H9 (cell line): Measurements from ENCODE around the gene TMTC2. TPM values are rescaled to one million over a fixed set of nuclear protein-coding genes. Genes with fewer than 3 reads are reported as not detected.

Source experiments
- DNase-seq: peaks from one replicate; pipeline ENCODE4 v3.0.0-alpha.2; 2017
- H2AFZ ChIP-seq: one replicate; pipeline ENCODE4 v1.6.1; 2013; ENCODE audit warnings: mild to moderate bottlenecking, low read length, control low read depth, moderate library complexity
- H2AK5ac ChIP-seq: 2 replicates; pipeline ENCODE4 v1.6.1; 2013; ENCODE audit warnings: low read length, control low read depth, mixed read lengths; ENCODE audit not compliant: insufficient read length
- H2BK120ac ChIP-seq: one replicate; pipeline ENCODE4 v1.6.1; 2013; ENCODE audit warnings: low read depth, mild to moderate bottlenecking, low read length, control low read depth, inconsistent platforms; ENCODE audit not compliant: poor library complexity, severe bottlenecking
- H2BK12ac ChIP-seq: 2 replicates; pipeline ENCODE4 v1.6.1; 2013; ENCODE audit warnings: low read length, control low read depth, mixed read lengths, low read depth; ENCODE audit not compliant: insufficient read length
- H2BK15ac ChIP-seq: 2 replicates; pipeline ENCODE4 v1.6.1; 2013; ENCODE audit warnings: low read depth, low read length, control low read depth
- H2BK20ac ChIP-seq: one replicate; pipeline ENCODE4 v1.6.1; 2013; ENCODE audit warnings: low read depth, mild to moderate bottlenecking, low read length, control low read depth, inconsistent platforms; ENCODE audit not compliant: poor library complexity, severe bottlenecking
- H2BK5ac ChIP-seq: 2 replicates; pipeline ENCODE4 v1.6.1; 2013; ENCODE audit warnings: low read length, control low read depth, mixed read lengths; ENCODE audit not compliant: insufficient read length
- H3K14ac ChIP-seq: 2 replicates; pipeline ENCODE4 v1.6.1; 2013; ENCODE audit warnings: low read length, control low read depth; ENCODE audit not compliant: insufficient read depth
- H3K18ac ChIP-seq: 2 replicates; pipeline ENCODE4 v1.6.1; 2013; ENCODE audit warnings: low read depth, mild to moderate bottlenecking, mixed read lengths, low read length, control low read depth; ENCODE audit not compliant: insufficient read length
- H3K23ac ChIP-seq: 2 replicates; pipeline ENCODE4 v1.6.1; 2013; ENCODE audit warnings: low read length, control low read depth, mixed read lengths, low read depth; ENCODE audit not compliant: insufficient read length
- H3K23me2 ChIP-seq: 2 replicates; pipeline ENCODE4 v1.6.1; 2013; ENCODE audit warnings: low read depth, mild to moderate bottlenecking, mixed read lengths, low read length, control low read depth; ENCODE audit not compliant: insufficient read length, poor library complexity, severe bottlenecking
- H3K27ac ChIP-seq: 2 replicates; pipeline ENCODE4 v1.5.1; 2013; ENCODE audit warnings: low read length, control low read depth, mixed read lengths, low read depth; ENCODE audit not compliant: insufficient read length
- H3K27me3 ChIP-seq: 2 replicates; pipeline ENCODE4 v1.6.1; 2013; ENCODE audit warnings: low read length, control low read depth, inconsistent platforms; ENCODE audit not compliant: insufficient read depth
- H3K4ac ChIP-seq: 2 replicates; pipeline ENCODE4 v1.6.1; 2013; ENCODE audit warnings: low read depth, mild to moderate bottlenecking, control low read depth, inconsistent platforms, low read length, moderate library complexity
- H3K4me1 ChIP-seq: 2 replicates; pipeline ENCODE4 v1.6.1; 2013; ENCODE audit warnings: low read length, control low read depth, inconsistent platforms; ENCODE audit not compliant: insufficient read depth
- H3K4me2 ChIP-seq: 2 replicates; pipeline ENCODE4 v1.6.1; 2013; ENCODE audit warnings: low read length, control low read depth, mixed read lengths; ENCODE audit not compliant: insufficient read length, insufficient read depth
- H3K56ac ChIP-seq: 2 replicates; pipeline ENCODE4 v1.6.1; 2013; ENCODE audit warnings: low read depth, mild to moderate bottlenecking, mixed read lengths, low read length, control low read depth; ENCODE audit not compliant: insufficient read length
- H3K79me1 ChIP-seq: 2 replicates; pipeline ENCODE4 v1.6.1; 2013; ENCODE audit warnings: low read depth, mild to moderate bottlenecking, moderate library complexity, low read length, control low read depth, inconsistent platforms; ENCODE audit not compliant: insufficient read depth, poor library complexity, severe bottlenecking
- H3K79me2 ChIP-seq: 2 replicates; pipeline ENCODE4 v1.6.1; 2013; ENCODE audit warnings: low read length, control low read depth, inconsistent platforms; ENCODE audit not compliant: insufficient read depth
- H3K9ac ChIP-seq: 2 replicates; pipeline ENCODE4 v1.6.1; 2013; ENCODE audit warnings: low read length, control low read depth, mixed read lengths; ENCODE audit not compliant: insufficient read length; ENCODE audit errors: extremely low read depth
- H3K9me3 ChIP-seq: one replicate; pipeline ENCODE4 v1.6.1; 2013; ENCODE audit warnings: low read depth, low read length, inconsistent platforms; ENCODE audit not compliant: control insufficient read depth
- H3T11ph ChIP-seq: one replicate; pipeline ENCODE4 v1.6.1; 2013; ENCODE audit warnings: mild to moderate bottlenecking, low read length, control low read depth, inconsistent platforms
- H4K20me1 ChIP-seq: one replicate; pipeline ENCODE4 v1.6.1; 2013; ENCODE audit not compliant: control insufficient read depth, insufficient read length, insufficient read depth
- H4K5ac ChIP-seq: 2 replicates; pipeline ENCODE4 v1.6.1; 2013; ENCODE audit warnings: low read depth, mild to moderate bottlenecking, mixed read lengths, low read length, control low read depth; ENCODE audit not compliant: insufficient read length
- H4K8ac ChIP-seq: replicated peaks from 2 replicates; pipeline ENCODE4 v1.6.1; 2013; ENCODE audit warnings: low read length, control low read depth, mixed read lengths, low read depth; ENCODE audit not compliant: insufficient read length
- H4K91ac ChIP-seq: 2 replicates; pipeline ENCODE4 v1.6.1; 2013; ENCODE audit warnings: low read depth, mild to moderate bottlenecking, moderate library complexity, mixed read lengths, low read length, control low read depth; ENCODE audit not compliant: insufficient read length
- H3K27ac Mint-ChIP-seq, 3 experiments: 2 replicates in 2 of 3; 3 replicates in 1 of 3; pipeline ENCODE4 v1.8.0; 2020 to 2021; ENCODE audit warnings: mixed read lengths in 3 of 3, mild to moderate bottlenecking in 1 of 3, moderate library complexity in 1 of 3
- H3K27me3 Mint-ChIP-seq: 2 replicates; pipeline ENCODE4 v1.8.0; 2021; ENCODE audit warnings: low read depth, mild to moderate bottlenecking, moderate library complexity, mixed read lengths
- H3K36me3 Mint-ChIP-seq, 3 experiments: 2 replicates in 2 of 3; 3 replicates in 1 of 3; pipeline ENCODE4 v1.8.0; 2020 to 2021; ENCODE audit warnings: low read depth in 3 of 3, mixed read lengths in 3 of 3; ENCODE audit not compliant: insufficient read depth in 1 of 3
- H3K4me1 Mint-ChIP-seq, 2 experiments: 2 replicates each; pipeline ENCODE4 v1.8.0; 2020; ENCODE audit warnings: mixed read lengths in 2 of 2
- H3K4me3 Mint-ChIP-seq, 2 experiments: 2 replicates in 1 of 2; 3 replicates in 1 of 2; pipeline ENCODE4 v1.8.0; 2020 to 2021; ENCODE audit warnings: mild to moderate bottlenecking in 2 of 2, mixed read lengths in 2 of 2, moderate library complexity in 1 of 2
- H3K9me3 Mint-ChIP-seq, 2 experiments: 2 replicates in 1 of 2; 3 replicates in 1 of 2; pipeline ENCODE4 v1.8.0; 2020; ENCODE audit warnings: mild to moderate bottlenecking in 2 of 2, mixed read lengths in 2 of 2, moderate library complexity in 1 of 2
- CTCF ChIP-seq: fragments of 200-600 bp; sonication (generic); conservative IDR thresholded peaks from 3 replicates; pipeline ENCODE4 v1.8.0; 2021; ENCODE audit warnings: antibody characterized with exemption, mild to moderate bottlenecking
- WGBS: extraction: QIAGEN DNeasy Blood & Tissue Kit; methylation state at CpG from one replicate; pipeline ENCODE4 v1.1.7; 2013; ENCODE audit warnings: missing lambda C conversion rate, low lambda C conversion rate, mixed read lengths; ENCODE audit not compliant: insufficient read length; ENCODE audit errors: extremely low coverage; 5-methylcytosine and 5-hydroxymethylcytosine counted together
- total RNA-seq: library from RNA; stranded (reverse); gene quantifications from 2 replicates; pipeline ENCODE4 v1.2.1, GENCODE V29; 2021

TMTC2 gene
- total RNA-seq, 1 experiment from 2014 or later, result 3.1 TPM

- peaks cover 8 to 13% of the 10 kb centered on the region in 2 experiments for H3K4me1 Mint-ChIP-seq
- H2BK20ac ChIP-seq, result no peak overlapping the region
- H3K27ac Mint-ChIP-seq, result no peak overlapping the region
- H3K27me3 Mint-ChIP-seq, result no peaks in the 10 kb centered on the region
- H3K18ac ChIP-seq, result no peak overlapping the region
- H4K91ac ChIP-seq, result no peak overlapping the region
- no peak overlapping the region for H2BK5ac ChIP-seq
- WGBS, result no CpG with 5 or more reads among the region's 2 CpGs
- H2BK120ac ChIP-seq, result no peak overlapping the region
- H3K27ac ChIP-seq, result no peak overlapping the region
- H4K8ac ChIP-seq, result no peak overlapping the region
- no peak for TF ChIP-seq CTCF
- H3K4me2 ChIP-seq, result no peak overlapping the region
- no peak overlapping the region for H3T11ph ChIP-seq
- no peaks in the 10 kb centered on the region for H3K27me3 ChIP-seq
- no peak overlapping the region for H3K4me3 Mint-ChIP-seq
- no peak overlapping the region for H2BK12ac ChIP-seq
- H4K5ac ChIP-seq, result no peak overlapping the region
- no peaks in the 10 kb centered on the region for H3K9me3 Mint-ChIP-seq
- H3K9me3 ChIP-seq, result no peaks in the 10 kb centered on the region
- H3K23me2 ChIP-seq, result no peaks in the 10 kb centered on the region
- no peak overlapping the region for H2AFZ ChIP-seq
- no peaks in the 10 kb centered on the region for H3K4me1 ChIP-seq
- no peaks in the 10 kb centered on the region for H3K79me2 ChIP-seq
- H3K9ac ChIP-seq, result no peak overlapping the region
- no peaks in the 10 kb centered on the region for H3K79me1 ChIP-seq
- no peak overlapping the region for H2AK5ac ChIP-seq
- no peak overlapping the region for H3K4ac ChIP-seq
- no peak overlapping the region for H2BK15ac ChIP-seq
- H3K36me3 Mint-ChIP-seq, result no peaks in the 10 kb centered on the region
- no peak for DNase-seq
- H3K14ac ChIP-seq, result no peak overlapping the region
- no peak overlapping the region for H3K23ac ChIP-seq
- no peaks in the 10 kb centered on the region for H4K20me1 ChIP-seq
- H3K56ac ChIP-seq, result no peak overlapping the region
Measured at GRCh38 chr12:82832096-82832495, 145.4 kb downstream of the TMTC2 start.
